Uterus (tissue), 2 donors: ENCODE results near the gene PDGFRB.

Source experiments
- CTCF ChIP-seq, 4 experiments: fragments of 200-600 bp in 2 of 4; fragments of 450-650 bp in 2 of 4; sonication (generic) in 2 of 4; IDR thresholded peaks; one replicate each; pipeline ENCODE4 v1.5.1; 2016 to 2019; ENCODE audit warnings: antibody characterized with exemption in 4 of 4, mild to moderate bottlenecking in 2 of 4, moderate library complexity in 1 of 4
- POLR2A ChIP-seq, 2 donors: fragments of 450-650 bp; IDR thresholded peaks; one replicate each; pipeline ENCODE4 v1.6.1; 2016; ENCODE audit warnings: antibody characterized with exemption in 2 of 2, mild to moderate bottlenecking in 1 of 2, moderate library complexity in 1 of 2

DNA sequence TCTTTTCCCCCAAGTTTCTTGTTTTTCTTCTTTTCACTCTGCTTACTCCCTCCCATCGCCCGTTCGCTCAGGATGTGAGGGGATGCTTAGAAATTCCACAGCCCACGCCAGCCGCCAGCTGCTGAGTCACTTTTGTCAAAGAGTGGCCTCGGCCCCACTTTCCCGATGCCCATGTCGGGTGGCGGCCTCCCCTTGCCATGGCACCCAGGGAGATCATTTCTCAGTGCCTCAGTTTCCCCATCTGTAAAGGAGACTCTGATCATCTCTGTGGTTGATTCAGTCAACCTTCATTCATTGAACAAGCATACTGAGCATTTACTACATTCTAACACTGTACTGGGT lies 353 bp upstream of the PDGFRB start:
- TF ChIP-seq CTCF (IDR thresholded peaks at IDR 0.05) (no peak), POLR2A (IDR thresholded peaks at IDR 0.05) (no peak)
